Measurements from ENCODE around the gene NR2F1.

The NR2F1 gene

GRCh38 chr5:93642526-93642925 lies 59.5 kb downstream of the NR2F1 start:
- Mint-ChIP-seq H3K36me3 (no peaks in the 10 kb centered on the region), H3K4me1 (no peaks in the 10 kb centered on the region), H3K27me3 (no peaks in the 10 kb centered on the region)

More at GRCh38 chr5:93642526-93642925, 59.5 kb downstream of the NR2F1 start:
- H3K27ac Mint-ChIP-seq: no peak overlapping the region
- no peak overlapping the region for H3K4me3 Mint-ChIP-seq
- no peaks in the 10 kb centered on the region for H3K9me3 Mint-ChIP-seq
- DNase-seq: no peak
- CTCF ChIA-PET: no interaction called here

Measured in activated naive CD4-positive, alpha-beta T cell treated with anti-CD3 and anti-CD28 coated beads, Interleukin-2, amount 10 ng/mL, durations not matched to agents 7 days and 5 days (primary cell).